HG03460 (cell line): ENCODE results near the gene CDYL2.

Source experiments
- ATAC-seq: cut with Tn5 transposase; IDR thresholded peaks from one replicate; pipeline ENCODE4 v1.9.1; 2021; ENCODE audit not compliant: unreplicated experiment

CDYL2 gene

DNA sequence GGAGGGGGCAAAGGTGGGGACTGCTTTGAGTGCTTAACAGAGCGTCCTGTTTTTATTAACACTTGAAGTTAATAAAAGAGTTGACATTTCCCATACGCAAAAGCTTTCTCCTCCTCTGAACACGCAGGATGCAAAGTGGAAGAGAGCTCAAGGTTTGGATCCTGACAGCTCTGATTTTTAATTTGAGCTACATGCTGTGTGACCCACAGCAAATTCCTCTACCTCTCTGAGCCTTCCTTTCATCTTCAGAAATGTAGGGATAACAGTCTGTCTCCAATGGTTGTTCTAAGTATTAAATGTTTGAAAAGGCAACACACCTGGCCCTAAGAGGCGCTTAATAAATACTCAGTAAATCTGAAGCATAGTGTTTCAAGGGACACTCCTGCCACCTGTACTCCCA is 93.0 kb downstream of the CDYL2 start:
- ATAC-seq, result no peak

GRCh38 chr16:80710918-80711317 is 93.5 kb downstream of the CDYL2 start:
- ATAC-seq, result no peak

GRCh38 chr16:80708823-80709222 is 95.6 kb downstream of the CDYL2 start:
- ATAC-seq, result no peak

DNA sequence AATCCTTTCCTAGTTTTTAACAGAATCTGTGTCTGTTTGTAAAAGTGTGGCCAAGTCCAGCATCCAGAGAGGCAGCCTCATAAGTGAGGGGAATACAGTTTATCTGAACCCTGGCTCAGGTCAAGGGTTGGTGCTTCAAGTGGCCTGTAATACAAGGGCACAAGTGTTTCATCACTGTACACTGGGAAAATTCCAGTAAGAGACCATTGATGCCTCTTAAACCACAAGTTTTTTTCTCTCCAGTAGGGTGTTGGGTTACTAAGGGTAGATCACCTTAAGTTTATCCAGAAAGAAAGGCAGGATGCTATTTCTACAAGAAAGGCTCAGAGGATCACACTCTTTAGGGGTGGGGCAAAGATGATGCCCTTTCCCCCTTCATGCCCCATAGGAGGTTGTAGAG is 96.7 kb downstream of the CDYL2 start:
- no peak for ATAC-seq

GRCh38 chr16:80705596-80705995 is 98.8 kb downstream of the CDYL2 start:
- ATAC-seq, result no peak

- no peak for ATAC-seq
Observed at GRCh38 chr16:80704751-80705505, 99.5 kb downstream of the CDYL2 start.

DNA sequence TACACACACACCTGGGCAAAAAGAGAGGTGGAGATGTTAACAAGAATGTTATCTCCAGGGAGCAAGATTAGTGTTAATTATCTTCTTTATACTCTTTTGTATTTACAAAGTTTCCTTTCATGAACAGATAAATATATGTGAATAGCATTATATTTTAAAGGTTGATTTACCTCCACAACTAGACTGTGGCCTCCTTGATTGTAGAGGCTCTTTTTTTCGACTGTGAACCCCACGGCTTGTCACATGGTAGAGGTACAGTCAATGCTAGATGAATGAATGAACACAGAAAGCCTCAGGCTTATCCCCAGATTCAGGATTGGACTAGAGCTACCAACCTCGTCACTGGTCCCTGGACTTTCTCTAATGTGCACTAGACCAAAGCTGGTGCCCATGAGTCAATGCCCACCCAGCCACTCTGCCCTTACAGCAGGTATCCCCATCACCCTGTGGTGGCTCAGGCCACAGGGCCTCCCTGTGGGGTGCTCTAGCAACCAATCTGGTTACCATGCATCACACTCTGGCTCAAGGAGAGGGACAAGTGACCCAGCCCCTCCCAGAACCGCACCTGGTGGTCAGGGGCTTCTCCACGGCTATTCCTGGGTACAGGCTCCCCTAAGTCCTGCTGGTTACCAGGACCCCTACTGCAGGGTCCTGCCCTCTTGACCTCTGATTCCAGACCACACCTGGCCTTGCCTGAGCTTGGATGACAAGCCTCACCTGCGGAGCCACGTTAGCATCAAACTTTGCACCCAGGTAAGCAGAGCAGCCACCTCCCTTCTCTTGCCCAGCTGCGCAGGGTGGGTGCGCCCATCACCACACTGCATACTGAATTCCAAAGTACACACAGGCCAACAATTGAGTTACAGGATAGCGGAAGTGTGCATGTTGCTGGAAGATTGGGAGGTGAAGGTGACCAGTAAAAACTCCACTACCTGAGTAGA is 101.0 kb downstream of the CDYL2 start:
- ATAC-seq, result no peak

DNA sequence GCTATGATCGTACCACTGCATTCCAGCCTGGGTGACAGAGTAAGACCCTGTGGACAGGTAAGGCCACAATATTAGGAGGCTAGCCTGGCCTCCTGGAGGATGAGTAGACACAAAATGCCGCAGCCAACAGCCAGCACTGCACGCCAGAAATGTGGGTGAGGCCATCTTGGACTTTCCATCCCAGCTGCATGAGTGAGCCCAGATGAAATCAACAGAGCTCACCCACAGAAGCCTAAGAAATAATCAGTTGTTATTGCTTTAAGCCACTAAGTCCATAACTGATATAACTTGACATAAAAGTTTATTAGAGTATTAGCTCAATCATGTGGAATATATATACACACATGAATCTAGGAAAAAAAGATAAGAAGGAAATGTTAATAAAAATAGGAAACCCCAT is 101.7 kb downstream of the CDYL2 start:
- no peak for ATAC-seq

DNA sequence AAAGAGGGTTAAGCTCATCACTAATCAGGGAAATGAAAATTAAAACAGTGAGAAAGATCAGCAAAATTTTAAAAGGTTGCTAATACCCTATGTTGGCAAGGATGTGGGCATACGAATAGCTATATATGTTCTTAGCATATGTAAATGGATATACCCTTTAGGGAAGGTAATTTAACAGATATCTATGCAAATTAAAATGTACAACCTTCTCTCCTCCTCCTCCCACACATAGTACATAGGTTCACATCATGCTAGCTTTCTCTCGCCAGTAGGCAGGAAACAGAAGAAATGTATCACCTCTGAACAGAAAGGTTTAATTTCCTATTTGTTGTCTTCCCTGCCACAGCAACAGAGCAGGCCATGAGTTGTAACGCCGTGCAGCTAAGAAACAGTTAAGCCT is 103.8 kb downstream of the CDYL2 start:
- ATAC-seq, result no peak

DNA sequence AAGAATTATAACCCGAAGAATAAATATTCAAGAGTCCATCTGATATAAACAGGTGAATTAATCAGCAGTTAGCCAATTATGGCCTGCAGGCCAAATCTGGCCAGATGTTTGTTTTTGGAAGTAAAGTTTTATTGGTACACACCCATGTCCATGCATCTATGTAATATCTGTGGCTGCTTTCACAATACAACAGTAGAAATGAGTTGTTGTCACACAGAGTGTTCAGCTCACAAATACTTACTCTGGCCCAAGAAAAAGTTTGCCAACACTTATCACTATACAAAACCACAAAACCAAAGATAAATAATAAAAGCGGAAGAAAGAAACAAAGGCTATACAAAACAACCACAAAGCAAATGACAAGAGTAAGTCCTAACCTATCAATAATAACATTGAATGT is 109.4 kb downstream of the CDYL2 start:
- ATAC-seq, result no peak

GRCh38 chr16:80693553-80693952 is 110.8 kb downstream of the CDYL2 start:
- ATAC-seq, result no peak

DNA sequence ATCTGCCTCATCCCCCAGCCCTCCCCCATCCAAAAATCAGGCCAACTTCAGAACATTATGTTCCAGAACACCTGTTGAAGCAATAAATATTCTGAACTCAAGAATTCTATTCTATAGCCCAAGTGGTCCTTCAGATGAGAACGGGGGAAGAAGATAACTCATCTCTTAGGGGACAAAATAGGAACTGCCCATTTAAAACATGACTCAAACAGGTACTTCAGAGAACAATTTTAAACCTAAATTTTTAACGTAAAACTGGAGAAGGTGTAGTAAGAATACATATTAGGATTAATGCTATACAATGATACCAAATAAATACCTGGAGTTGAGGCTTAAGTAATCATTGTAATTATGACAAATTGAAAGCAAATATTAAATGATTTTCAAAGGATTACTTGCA is 112.1 kb downstream of the CDYL2 start:
- ATAC-seq, result no peak

- no peak for ATAC-seq
Observed at GRCh38 chr16:80691111-80691741, 113.2 kb downstream of the CDYL2 start.

- ATAC-seq, result no peak
Observed at GRCh38 chr16:80689487-80689886, 114.9 kb downstream of the CDYL2 start.

DNA sequence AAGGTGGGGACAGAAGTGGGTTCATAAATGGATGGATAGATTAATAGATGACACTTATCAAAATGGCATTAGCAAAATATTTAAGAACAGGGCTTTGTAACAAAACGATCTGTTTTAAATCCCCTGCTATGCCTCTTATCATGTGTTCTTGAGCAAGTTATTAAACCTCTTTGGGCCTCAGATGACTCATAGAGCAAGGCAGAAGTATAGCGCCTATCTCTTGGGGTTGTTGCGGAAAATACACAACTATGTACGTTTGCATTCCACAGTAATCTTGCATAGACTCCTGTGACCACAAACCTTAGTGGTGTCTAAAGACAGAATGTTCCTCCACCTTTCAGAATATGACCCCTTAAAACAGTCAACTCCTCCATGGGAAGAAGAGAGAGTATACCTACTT is 116.8 kb downstream of the CDYL2 start:
- ATAC-seq, result no peak

GRCh38 chr16:80684906-80685305 is 119.5 kb downstream of the CDYL2 start:
- ATAC-seq, result no peak

DNA sequence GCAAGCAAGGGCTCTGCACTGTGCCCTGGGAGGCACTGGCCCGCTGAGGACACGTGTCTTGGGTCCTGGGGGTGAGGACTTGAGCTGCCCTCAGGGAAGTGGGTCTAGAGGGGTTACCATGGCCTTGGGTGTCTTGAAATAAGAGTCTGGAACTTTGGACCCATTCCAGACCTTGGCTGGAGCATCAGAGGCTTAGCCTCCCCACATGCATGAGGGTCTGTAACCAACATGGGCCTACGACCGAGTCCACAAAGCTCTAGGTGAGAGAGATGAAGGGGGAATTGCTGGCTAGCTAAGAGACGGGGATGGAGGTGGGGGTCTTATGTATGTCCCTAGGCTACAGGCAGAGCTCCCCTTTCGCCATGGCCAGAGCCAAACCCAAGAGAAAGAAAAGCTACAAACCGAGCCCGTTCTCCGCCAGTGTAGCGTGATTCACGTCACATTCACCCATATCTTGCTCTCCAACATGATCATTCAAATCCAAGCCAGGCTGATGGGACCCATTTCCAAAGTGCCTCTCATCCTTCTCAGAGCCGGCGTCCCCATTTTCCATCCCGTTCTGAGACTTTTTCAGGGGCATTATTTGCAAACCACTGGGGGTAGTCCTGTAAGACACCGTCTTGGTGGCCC is 120.1 kb downstream of the CDYL2 start:
- no peak for ATAC-seq

GRCh38 chr16:80683646-80684045 is 120.8 kb downstream of the CDYL2 start:
- no peak for ATAC-seq

DNA sequence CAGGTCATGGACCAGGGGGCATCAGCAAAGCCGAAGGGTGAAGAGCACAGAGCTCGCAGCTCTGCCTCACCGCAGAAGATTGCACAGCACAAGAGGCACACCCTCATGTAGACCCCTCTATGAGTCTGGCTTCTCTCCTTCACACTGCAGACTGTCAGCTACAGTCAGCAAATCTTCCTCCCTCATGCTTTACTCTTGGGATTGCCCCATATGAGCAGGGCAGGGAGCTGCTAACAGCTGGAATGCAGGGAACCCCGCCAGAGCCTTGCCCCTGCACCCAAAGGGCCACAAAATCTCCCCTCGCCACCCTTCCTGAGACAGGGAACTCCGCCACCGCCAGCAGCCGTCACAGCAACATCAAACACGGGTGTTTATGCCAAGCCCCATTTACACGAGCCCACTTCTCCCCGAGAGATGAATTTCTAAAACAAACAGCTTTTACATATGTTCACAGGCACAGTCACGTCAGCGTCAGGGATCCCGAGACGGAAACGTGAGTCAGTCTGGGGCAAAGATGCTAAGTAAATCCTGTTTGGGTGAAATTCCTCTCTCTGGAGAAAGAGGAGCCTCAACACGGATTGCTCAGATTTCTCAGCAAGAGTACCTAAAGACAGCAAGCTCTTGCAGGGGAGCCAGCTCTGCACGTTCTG is 121.9 kb downstream of the CDYL2 start:
- ATAC-seq, result no peak

DNA sequence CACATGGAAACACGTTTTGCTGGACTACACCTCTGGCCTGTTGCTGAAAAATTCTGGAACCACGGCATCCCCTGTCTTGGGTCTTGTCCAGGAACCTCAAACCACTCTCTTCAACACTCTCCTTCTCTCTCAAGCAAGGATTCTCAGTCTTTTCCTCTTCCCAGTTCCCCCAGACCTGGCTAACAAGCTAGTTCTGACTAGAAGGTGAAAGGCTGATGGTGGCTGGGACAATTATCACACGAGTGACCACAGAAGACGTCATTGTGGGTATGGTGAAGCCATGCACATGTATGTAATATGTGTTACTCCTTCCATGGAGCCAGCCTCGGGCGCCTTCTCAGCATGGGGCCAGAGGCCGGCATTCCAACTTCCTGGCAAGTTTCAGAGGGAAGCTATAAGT is 123.0 kb downstream of the CDYL2 start:
- ATAC-seq, result no peak

DNA sequence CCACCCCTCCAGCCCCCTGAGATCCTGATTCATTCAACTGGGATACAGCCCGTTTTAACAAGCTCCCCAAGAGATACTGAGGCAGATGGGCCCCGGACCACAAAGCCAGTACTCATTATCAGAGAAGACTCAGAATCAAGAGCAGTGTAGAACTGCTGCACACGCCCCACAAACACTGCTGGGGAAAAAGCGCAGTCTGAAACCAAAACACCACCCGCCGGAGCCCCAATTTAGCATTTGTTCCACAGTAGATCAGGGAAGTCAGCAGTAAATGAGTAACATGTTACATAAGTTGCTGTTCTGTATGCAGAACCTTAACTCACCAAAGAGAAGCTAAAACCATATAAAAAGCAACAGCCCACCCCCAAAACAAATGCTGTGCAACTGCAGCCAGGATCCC is 123.6 kb downstream of the CDYL2 start:
- ATAC-seq, result no peak
